NCI-H2171 treated with DMSO at 0.1 percent for 48 hours (cell line): ENCODE results near the gene AGPAT1.
"Not testable (repeated sequence)": the region's sequence is repeated elsewhere in the genome, so short reads cannot be mapped to it uniquely, and the experiment has no call there.

Experiments
- DNase-seq: peaks from one replicate; lab custom pipeline; 2025; lab: John Stamatoyannopoulos, UW

AGPAT1 gene

GRCh38 chr6:32186151-32186840, 10.4 kb upstream of the AGPAT1 start:
- not testable (repeated sequence) for DNase-seq

GRCh38 chr6:32185681-32186131, 9.8 kb upstream of the AGPAT1 start:
- DNase-seq = not testable (repeated sequence)

DNA sequence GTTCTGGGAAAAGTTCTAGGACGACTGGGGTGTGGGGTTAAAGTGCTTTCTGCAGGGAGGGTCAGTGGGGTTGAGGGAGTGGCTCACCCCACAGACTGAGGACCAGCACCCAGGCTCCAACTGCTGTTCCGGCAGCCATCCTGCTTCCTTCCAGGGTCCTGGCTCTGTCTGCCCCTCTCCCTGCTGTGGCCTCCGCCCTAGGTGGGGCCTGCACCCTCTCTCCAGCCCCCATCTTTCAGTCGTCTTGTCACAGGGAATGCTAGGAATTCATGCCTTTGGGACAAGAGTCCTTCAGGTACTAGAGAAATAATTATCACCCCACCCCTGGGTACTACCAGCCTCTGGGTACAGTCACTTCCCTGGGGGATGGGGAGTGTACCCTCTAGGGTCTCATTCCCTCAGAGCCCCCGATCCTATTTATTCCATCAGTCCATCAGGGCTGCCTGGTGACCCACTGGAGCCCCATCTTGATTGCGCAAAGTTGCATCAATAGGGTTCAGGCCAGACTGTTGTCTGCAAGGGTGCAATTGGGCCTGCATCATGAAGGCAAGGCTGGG, 8.3 kb upstream of the AGPAT1 start, which contains the start of gene AGER:
Gene AGER, minus strand, starts transcription at position 170 of the 557 bp plus-strand sequence. Its CDS starts 31 bp downstream, at position 139.
- no peak for DNase-seq

GRCh38 chr6:32183483-32184083, 7.7 kb upstream of the AGPAT1 start:
- DNase-seq = no peak

DNA sequence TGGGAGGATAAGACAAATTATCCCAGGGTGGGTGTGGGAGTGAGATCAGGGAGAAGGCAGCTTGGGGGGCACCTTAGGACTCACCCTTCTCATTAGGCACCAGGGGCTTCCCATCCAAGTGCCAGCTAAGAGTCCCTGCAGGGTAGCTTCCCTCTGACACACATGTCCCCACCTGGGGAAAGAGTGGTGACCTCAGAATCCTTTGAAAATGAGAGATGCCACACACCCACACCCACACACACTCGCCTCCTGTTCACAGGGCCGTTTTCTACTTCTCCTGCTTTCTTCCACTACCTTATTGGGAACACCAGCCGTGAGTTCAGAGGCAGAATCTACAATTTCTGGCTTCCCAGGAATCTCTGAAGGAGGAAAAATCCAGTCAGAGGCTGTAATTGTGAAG, 7.1 kb upstream of the AGPAT1 start:
- DNase-seq = no peak

DNA sequence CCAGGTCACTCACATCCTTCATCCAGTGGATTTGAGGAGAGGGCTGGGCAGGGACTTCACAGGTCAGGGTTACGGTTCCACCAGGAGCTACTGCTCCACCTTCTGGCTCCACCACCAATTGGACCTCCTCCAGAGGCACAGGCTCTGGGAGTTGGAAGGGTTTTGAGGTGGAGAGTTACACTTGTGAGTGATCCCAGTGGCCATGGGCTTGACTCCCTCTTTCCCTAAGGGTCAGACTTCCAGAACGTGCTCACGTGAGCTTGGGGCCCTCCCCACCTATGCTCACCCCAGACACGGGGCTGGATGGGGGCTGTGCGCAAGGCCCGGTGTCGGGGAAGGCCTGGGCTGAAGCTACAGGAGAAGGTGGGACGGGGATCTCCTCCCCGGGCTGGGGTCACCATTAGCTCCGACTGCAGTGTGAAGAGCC, 6.7 kb upstream of the AGPAT1 start:
- no peak for DNase-seq

- no peak for DNase-seq
Observed at GRCh38 chr6:32181915-32182529, 6.1 kb upstream of the AGPAT1 start.

- no peak for DNase-seq
Observed at GRCh38 chr6:32181148-32181702, 5.3 kb upstream of the AGPAT1 start.

DNA sequence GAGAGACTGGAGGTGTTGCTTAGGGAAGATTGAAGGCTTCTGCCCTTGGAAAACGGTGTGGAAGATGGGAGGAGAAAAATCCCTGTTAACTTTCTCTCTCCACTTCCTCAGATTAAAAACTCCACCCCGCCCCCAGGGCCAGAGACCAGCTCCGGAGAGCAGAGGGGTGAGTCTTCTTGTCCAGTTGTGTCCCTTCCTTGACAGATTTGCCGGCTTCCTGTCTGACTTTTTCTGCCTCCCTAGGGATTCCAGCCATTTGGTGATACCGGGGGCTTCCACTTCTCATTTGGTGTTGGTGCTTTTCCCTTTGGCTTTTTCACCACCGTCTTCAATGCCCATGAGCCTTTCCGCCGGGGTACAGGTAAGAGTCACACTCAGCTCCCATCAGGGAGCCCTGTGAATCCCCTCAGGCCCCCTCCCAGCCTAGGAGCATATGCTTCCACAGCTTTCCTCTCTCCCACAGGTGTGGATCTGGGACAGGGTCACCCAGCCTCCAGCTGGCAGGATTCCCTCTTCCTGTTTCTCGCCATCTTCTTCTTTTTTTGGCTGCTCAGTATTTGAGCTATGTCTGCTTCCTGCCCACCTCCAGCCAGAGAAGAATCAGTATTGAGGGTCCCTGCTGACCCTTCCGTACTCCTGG, 4.0 kb upstream of the AGPAT1 start:
- DNase-seq = no peak

DNA sequence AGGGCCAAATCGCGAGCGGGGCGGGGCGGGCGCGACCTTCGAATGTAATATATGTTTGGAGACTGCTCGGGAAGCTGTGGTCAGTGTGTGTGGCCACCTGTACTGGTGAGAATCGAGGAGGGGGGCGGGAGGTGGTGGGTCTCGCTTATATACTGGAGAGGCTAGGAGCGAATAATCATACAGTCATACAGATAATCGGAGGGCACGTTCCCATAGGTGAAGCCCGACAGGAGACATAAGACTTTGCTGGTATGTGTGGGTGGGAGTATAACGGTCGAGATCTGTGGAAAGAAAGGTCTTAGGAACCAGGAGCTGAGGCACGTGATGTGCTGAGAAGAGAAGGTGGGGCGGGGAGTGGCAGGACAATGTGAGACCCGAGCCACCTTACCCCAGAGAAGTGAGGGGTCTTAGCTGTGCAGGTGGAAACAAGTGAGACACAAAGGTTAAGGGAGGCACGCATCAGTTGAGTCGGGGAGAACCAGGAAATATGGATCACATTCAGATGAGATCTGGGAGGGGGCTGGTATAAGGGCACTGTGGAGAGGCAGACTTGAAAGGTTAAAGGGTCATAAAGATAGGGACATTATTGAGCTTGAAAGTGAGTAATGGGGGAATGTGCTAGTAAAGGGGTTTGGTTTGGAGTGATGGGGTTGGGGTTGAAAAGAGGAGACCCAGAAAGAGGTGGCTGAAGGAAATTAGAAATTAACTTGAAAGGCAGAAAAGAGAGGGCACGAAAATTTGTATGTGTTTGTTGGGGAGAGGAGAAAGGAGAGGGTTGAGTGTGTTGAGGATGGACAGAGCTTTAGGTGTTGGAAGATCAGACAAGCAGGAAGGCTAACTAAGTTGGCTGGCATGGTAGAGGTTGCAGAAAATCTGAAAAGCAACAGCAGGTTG, 2.9 kb upstream of the AGPAT1 start:
- DNase-seq = peak; percentile 33

DNA sequence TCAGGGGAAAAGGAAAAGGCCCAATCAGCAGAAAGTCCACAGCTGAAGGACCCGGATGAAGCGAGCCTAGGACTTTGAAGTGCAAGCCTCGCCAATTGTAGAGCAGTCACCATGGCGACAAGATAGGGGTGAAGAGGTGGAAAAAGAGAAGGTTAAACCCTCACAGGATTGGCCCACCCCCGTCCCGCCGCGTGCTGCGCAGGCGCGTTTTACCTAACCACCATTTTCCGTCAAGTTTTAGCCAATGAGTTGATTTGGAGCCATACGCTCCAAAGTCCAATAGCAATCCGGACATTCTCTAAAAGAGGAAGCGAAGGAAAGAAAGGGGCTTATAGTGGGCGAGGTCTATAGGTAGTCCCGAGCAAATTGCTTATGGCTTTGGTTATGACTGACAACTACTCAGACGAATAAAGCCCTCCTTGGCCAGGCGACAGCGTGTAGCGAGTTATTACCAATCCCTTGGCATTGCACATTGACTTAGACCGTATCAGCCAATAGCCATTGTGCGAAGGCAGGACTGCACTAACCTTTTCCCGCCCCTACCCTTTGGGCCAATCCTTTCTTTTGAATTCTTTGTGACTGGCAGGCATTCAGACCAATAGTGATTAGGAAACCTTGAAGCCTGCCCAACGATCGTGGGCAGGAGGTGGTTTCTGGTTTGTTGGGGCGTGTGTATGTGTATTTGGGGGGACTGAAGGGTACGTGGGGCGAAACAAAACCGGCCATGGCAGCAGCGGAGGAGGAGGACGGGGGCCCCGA, 2.1 kb upstream of the AGPAT1 start, which contains the start of gene RNF5:
Gene RNF5, plus strand, starts transcription at position 618 of the 759 bp plus-strand sequence. Its CDS starts 107 bp downstream, at position 725.
- DNase-seq = peak; percentile 100

DNA sequence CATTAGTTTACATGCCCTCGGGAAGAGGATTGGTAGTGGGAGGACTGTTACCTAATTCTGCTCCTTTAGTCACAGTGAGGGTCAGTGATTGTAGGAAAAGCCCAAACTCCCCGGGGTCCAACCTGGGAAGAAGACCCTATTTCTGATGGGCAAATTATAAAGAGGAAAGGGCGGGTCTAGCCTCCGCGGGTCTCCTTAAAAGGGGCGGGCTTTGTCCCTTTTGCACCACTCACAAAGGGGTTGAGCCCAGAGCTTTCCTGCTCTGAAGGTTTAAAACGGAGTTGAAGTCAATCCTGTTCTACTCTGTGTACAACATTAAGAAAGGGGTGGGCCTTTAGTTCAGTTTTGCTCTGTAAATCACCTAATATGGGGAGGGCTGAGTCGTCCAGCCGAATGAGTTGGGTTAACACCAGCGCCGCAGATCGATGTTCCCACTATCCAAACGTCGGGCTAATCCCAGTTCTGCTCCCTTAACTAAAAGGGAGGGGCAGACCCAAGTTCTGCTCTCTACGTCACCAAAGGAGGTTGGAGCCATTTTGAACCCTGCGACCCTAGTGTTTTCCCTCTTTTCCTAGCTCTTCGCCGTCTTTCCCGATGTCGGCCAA, 1.4 kb upstream of the AGPAT1 start:
- peak; percentile 90 for DNase-seq

GRCh38 chr6:32176476-32177182, 745 bp upstream of the AGPAT1 start:
- no peak for DNase-seq

- no peak for DNase-seq
Observed at GRCh38 chr6:32175322-32175710, 568 bp downstream of the AGPAT1 start.

- no peak for DNase-seq
Observed at GRCh38 chr6:32174416-32174815, 1.5 kb downstream of the AGPAT1 start.

GRCh38 chr6:32173051-32173727, 2.7 kb downstream of the AGPAT1 start:
- no peak for DNase-seq

GRCh38 chr6:32171234-32171633, 4.7 kb downstream of the AGPAT1 start:
- DNase-seq = no peak

- no peak for DNase-seq
Observed at GRCh38 chr6:32170294-32170693, 5.6 kb downstream of the AGPAT1 start.
